Epidermal melanocyte (primary cell): Measurements from ENCODE around the gene PRKAG3.

Experiments used
- DNase-seq: peaks from one replicate; pipeline ENCODE4 v3.0.0; 2011; ENCODE audit warnings: low spot score; ENCODE audit not compliant: insufficient read length

The PRKAG3 gene

DNA sequence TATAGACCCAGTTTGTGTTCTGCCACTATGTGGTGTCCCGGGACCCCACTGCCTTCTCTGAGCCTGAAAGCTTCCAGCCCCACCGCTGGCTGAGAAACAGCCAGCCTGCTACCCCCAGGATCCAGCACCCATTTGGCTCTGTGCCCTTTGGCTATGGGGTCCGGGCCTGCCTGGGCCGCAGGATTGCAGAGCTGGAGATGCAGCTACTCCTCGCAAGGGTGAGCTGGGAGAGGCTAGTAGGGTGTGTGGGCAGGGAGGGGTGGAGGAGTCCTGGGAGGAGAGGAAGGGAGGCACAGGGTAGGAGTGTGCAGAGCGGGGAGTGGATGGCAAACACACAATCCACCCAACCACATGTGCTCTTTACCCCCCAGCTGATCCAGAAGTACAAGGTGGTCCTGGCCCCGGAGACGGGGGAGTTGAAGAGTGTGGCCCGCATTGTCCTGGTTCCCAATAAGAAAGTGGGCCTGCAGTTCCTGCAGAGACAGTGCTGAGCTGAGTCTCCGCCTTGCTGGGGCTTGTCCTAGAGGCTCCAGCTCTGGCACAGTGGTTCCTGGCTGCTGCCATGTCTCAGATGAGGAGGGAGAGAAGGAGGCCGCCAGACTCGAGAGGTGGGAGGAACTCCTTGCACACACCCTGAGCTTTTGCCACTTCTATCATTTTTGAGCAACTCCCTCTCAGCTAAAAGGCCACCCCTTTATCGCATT, 16.9 kb downstream of the PRKAG3 start:
- DNase-seq, result no peak

DNA sequence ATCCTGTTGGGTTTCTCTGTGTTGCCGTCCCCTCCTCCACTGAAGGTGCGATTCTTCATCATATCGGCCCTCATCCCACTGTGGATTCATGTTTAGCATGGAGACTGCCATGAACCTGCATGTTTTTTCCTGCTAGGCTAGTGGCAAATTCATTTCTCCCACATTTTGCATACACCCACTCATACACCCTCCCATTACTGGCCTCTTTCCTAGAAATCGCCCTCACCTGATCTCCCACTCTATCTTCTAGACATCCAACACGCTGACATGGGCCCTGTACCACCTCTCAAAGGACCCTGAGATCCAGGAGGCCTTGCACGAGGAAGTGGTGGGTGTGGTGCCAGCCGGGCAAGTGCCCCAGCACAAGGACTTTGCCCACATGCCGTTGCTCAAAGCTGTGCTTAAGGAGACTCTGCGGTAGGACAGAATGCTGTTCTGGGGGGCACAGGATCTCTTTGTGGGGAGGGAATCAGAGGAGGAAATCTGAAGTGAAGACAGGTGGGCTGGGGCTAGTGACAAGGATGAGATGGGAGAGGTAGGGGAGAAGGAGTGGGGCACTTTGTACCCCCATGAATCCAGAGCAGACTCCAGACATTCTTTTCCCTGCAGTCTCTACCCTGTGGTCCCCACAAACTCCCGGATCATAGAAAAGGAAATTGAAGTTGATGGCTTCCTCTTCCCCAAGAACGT, 17.7 kb downstream of the PRKAG3 start:
- no peak for DNase-seq

DNA sequence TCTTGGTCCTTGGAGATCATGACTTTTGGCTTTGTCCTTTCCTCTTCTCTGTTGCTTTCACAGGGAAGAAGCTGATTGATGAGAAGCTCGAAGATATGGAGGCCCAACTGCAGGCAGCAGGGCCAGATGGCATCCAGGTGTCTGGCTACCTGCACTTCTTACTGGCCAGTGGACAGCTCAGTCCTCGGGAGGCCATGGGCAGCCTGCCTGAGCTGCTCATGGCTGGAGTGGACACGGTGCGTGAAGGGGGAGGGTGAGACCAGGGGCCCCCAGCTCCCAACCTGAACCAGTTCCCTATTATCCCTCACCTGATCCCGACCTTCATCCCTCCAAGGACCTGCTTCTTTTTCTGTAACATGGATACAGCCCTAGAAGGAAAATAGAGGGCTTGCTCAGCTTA, 18.7 kb downstream of the PRKAG3 start:
- DNase-seq, result no peak

DNA sequence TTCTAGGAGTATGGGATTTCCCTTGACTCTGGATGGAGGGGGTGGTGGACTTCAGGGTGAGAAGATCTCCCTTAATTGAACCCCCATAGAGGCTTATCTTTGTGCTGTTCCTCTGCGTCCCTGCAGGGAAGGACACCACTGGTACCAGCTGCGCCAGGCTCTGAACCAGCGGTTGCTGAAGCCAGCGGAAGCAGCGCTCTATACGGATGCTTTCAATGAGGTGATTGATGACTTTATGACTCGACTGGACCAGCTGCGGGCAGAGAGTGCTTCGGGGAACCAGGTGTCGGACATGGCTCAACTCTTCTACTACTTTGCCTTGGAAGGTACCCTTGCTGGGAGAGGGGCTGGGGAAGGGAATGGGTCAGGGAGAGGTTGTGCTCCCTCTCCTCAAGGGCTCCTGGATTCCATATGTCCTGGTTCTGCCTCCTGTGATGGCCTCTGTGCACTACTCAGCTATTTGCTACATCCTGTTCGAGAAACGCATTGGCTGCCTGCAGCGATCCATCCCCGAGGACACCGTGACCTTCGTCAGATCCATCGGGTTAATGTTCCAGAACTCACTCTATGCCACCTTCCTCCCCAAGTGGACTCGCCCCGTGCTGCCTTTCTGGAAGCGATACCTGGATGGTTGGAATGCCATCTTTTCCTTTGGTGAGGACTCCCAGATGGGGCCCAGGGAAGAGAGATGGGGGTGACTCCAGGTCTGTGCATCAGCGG, 19.3 kb downstream of the PRKAG3 start:
- DNase-seq, result no peak

DNA sequence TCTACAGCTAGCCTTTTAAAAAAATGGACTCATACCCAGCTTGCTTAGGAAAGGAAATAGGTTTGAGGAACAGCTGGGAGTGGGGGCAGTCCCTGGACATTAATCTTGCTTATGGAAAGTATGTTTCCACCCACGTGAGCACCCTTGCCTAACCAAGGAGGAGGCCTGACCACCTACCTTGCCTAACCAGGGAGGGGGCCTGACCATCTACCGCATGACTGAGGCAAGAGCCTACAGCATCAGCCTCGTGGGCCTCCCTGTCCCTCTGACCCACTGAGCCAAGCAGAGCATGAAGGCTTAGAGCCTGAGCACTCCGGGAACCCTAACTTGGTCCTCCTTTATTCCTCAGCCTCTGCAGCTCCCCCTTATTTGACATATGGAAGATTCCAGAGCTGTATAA, 20.2 kb downstream of the PRKAG3 start:
- no peak for DNase-seq

DNA sequence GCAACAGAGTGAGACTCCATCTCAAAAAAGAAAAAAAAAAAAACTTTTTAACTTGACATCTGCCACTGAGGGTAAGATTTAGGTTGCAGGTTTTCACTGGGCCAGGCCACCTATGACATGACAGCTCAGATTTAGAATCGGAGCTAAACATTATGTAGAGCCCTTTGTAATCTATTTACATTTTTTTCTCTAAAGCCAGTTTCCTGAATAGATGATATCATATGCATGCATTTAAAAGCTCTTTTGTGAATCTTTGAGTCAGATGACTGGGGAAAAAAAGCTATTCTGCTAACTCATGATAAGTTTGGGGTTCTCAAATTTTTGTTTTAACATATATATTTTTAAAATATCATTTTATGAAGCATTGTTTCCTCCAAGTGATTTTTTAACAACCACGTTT, 21.3 kb downstream of the PRKAG3 start:
- DNase-seq, result no peak

DNA sequence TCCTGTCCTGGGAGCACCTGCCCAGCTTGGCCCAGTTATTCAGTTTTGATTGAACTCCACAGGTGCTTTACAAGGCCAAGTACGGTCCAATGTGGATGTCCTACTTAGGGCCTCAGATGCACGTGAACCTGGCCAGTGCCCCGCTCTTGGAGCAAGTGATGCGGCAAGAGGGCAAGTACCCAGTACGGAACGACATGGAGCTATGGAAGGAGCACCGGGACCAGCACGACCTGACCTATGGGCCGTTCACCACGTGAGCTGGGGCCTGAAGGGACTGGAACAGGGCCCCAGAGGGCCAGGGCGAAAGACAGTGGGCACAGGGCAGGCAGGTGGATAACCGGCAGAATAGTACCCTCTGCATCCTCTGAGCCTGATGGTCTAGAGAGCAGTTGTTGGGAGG, 22.1 kb downstream of the PRKAG3 start:
- DNase-seq, result no peak

DNA sequence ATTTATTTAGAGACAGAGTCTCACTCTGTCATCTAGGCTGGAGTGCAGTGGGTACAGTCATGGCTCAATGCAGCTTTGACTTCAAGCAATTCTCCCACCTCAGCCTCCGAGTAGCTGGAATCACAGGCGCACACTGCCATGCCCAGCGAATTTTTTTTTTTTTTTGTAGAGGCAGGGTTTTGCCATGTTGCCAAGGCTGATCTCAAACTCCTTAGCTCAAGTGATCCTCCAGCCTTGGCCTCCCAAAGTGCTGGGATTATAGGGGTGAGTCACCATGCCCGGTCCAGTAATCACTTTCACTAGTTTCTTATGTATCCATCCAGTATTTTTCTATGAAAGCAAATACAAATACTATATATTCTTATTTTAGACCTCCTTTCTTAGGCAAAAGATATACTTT, 24.0 kb downstream of the PRKAG3 start:
- no peak for DNase-seq

DNA sequence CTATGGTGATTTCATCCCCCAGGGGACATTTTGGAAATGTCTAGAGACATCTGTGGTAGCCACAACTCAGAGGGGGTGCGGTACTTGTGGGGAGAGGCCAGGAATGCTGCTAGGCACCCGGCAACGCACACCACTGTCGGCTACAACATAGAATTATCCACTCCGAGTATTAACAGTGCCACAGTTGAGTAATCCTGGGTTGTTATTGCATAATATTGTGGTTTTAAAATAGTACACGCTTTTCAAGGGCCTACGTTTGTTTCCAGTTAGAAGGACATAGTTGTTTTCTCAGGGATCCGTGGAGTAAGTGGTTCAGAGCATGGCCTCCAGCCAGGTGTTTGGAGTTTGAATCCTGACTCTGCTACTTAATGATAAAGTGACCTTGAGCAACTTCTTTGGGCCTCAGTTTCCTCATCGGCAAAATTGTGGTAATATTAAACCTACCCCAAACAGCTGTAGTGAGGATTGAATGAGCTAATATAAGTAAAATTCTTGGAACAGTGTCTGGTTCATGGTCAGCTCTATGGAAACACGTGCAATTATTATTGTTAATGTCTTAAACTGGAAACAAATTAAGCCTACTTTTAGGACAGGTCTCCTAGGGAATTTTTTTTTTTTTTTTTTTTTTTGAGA, 25.1 kb downstream of the PRKAG3 start:
- peak; percentile 85 for DNase-seq

DNA sequence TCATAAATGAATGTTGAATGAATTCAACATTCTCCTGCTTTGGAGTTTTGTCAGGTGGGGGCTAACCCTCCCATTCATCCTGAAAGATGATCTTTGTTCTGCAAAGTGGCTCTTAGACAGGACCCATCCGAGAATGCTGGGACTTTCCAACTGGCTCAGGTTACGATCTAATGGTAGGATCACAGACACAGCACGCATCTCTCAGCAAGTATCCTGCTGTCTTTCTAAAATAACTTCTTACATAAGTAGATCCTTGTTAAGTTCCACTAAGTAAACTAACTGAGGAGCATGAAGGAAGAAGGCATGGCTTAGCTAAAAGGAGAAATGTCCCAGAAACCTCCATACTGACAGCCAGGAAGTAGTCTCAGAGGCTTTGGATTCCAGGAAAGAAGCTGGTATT, 26.0 kb downstream of the PRKAG3 start:
- DNase-seq, result no peak

DNA sequence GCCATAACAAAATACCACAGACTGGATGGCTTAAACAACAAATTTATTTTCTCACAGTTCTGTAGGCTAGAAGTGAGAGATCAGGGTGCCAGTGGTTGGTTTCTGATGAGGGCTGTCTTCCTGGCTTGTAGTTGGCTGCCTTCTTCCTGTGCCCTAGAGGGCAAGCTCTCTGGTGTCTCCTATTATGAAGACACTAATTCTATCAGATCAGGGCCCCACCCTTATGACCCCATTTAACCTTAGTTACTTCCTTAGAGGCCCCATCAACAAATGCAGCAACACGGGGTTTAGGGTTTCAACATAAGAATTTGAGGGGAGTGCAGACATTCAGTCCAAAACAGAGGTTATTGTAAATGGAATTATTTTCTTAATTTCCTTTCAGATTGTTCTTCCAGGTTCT, 26.8 kb downstream of the PRKAG3 start:
- DNase-seq, result no peak

DNA sequence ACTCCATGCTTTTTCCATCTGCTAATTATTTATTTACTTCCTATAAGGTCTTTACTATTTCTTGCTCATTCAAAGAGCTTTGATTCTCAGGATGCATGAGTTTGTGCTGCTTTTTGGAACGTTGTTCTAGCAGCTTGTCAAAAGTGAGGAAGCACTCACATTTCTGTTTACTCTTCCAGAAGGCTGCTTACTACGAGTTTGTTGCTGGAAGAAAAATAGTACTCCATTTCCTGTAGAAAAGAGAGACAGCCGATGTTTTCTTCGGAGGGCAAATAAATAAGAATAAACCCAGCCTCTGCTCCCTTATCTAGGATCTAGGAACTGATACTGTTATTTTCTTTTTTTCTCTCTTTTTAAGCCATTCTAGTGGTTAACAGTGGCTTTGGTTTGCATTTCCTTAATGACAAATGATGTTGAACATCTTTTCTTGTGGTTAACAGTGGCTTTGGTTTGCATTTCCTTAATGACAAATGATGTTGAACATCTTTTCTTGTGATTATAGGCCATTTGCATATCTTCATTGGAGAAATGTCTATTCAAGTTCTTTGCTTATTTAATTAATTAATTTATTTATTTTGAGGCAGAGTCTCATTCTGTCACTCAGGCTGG, 29.1 kb downstream of the PRKAG3 start:
- no peak for DNase-seq

DNA sequence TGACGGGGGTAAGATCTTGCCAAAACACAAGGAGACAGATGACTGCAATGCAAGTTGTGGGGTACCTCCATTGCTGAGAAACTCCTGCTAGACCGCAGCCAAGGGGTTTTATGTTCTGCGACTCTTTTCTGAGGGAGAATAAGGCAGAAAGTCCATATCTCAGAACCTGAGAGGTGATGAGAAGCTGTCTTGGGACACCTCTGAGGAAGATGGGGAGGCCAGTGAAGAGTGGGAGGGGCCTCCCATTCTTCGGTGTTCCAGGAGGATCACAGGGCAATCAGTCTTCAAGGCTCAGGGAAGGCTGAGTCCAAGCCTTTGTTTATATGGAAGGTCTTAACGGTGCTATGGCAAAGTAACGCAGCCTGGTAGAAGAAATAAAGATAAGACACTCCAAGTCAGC, 31.6 kb downstream of the PRKAG3 start:
- DNase-seq, result no peak

DNA sequence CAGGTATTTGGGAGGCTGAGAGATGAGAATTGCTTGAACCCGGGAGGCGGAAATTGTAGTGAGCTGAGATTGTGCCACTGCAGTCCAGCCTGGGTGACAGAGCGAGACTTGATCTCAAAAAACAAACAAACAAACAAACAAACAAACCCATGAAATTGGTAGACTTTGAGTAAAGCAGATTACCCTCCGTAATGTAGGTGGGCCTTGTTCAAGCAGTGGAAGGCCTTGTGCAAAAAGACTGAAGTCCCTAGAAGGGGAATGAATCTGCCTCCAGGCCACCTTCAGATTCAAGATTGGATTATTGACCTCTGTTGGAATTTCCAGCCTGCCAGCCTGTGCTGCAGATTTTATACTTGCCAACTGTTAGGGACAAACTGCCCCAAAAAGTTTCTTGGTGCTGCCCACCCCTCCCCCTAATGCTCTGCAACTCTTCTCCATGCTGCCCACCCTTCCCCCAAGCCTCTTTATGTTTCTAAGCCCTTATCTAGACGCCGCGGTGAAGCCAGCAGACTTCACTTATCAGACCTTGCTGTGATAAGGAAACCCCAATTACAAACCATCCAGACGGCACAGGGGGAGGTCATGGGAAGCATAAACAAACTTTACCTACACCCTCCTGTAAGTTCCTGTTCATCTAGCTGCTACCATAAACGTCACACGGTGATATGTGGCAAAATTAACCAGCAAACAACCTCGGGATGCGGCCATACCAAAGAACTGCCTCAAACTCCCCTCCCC, 32.7 kb downstream of the PRKAG3 start:
- DNase-seq, result no peak

DNA sequence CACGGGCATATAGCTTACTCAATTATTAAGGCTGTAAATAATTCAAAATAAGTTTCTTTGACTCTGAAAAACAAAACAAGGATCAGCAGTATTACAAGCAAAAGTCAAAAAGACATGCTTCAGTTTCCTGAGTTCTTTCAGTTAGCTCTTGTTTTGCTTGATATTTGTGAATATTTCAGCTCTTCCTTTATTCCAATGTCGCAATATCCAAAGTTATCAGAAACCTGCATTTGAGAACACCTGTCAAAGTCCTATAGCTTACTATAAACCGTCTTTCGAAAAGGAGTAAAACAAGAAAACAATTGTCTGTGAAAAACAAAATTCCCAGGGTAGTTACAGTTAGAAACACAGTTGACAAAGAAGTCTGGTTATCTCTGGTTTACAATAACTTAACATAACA, 34.9 kb downstream of the PRKAG3 start:
- DNase-seq, result no peak

DNA sequence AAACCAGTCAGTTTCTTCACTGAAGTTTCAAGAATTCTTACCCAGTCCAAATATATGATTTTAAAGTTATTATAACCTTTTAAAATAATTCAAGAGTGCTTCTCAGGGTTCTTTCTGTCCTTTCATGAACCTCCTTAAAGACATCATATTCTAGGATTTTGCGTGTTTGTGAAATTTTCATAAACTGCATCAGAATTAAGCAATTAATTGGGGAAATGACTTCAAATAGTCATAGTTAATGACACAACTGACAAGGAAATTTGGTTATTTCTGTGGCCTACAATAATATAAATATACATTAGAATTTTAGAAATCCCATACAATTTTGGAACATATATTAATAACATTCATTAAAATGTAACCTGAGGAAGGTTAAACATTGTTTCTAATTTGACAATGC, 39.2 kb downstream of the PRKAG3 start:
- DNase-seq, result no peak

DNA sequence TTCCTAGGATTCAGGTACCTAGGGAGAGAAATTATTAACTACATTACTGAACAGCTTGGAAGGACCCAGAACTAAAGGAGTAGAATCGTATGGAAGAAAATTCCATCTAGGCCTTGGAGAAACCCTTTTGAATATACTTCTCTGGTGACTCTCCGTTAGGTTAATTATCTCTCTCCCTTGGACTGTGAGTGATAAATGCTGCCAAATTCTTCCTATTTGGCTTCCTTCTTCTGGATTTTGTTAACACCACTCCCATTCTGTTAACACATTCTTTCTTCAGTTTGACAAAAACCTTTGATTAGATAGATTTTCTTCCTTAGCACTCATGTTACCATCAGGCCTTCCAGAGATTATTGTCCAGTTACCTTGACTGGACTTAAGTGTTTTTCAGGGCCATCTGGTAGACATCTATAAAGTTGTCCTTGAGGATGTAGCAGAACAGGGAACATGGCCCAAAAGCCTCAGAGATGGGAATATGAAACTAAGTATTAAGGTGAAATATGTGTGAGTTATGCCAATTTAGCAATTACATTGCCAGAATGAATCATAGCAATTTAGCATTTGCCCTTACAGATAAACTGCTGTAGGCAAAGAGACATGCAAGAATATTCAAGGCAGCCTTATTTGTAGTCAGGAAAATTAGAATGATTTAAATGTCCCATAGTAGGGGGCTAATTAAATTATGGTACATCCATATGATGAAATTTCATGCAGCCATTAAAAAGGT, 42.9 kb downstream of the PRKAG3 start:
- no peak for DNase-seq

DNA sequence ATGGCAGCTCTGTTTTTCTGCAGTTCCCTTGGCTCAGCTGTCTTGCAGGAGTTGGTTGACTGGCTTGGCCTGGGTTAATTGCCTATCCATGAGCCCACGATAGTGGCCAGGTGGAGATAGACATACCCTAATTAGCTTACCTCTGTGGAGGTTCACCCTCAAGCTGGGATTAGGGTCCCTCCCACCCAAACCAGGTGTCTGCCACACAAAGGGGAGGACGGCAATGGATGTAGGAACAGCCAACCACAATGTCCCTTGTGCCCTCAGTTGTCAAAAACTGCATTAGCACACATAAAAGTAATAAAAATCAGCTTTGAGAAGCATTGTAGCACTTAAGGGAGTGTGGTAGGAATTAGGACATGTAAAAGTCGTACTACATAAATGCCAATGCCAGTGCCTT, 45.5 kb downstream of the PRKAG3 start:
- no peak for DNase-seq

DNA sequence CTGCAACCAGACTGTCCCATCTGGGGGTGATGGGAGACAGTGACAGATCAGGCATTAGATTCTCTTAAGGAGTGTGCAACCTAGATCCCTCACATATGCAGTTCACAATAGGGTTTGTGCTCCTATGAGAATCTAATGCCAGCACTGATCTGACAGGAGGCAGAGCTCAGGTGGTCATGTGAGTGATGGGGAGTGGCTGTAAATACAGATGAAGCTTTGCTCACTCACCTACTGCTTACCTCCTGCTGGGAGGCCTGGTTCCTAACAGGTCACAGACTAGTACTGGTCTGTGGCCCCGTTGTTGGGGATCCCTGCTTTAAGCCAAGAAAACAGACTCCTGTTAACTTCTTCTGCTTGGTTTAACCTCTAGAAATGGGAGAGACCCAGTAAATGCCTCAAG, 46.5 kb downstream of the PRKAG3 start:
- DNase-seq, result no peak

DNA sequence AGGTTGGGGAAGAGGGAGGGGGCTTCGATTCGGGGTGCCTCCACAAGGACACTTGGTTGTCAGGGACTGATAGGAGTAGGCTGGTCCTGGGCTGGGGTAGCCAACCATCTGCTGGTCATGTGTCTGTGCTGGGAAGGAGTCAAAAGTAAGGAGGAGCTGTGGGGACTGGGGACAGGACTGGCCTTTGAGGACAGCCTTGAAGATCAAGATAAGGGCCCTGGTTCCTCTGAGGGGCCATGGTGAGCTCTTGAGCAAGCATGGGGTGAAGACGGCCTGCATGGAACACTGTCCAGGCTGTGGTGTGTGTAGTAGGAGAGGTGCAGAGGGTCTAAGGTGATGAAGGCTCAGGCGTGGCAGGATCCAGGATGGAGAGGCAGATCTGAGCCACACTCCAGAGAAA, 47.9 kb downstream of the PRKAG3 start:
- DNase-seq, result no peak

DNA sequence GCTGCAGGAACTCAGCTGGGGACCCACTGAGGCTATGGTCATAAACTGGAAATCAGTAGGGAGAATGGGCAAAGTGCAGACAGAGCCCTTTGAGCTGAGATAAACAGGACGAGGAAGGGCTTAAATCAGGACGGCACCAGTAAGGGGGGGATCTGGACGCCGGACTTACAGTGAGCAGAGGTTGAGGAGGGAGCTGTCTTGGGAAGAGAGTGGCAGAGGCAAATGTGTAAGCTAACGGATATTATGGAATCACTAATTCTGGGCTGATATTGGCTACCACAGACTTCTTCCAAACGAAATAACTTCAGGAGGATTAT, 49.1 kb downstream of the PRKAG3 start:
- peak; percentile 29 for DNase-seq
